ENCODE results near the gene KYAT1.

Gene KYAT1

DNA sequence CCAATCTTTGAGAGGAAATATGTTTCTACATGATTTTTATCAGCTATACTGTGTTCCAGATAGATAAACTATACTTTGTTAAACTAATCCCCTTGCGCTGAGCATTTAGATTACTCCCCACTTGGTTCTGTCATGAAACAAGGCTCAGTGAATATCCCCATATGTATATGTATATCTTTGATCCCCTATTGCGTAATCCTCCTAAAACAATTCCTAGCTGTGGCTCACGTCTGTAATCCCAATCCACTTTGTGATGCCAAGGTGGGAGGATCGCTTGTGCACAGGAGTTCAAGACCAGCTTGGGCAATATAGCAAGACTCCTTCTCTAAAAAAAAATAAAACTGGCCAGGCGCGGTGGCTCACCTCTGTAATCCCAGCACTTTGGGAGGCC is 41.7 kb upstream of the KYAT1 start:
- no CpG with 5 or more reads among the region's 6 CpGs for WGBS, 2 donors (ENCODE audit: extremely low coverage in 2 of 2, insufficient read length in 2 of 2, insufficient replicate concordance in 1 of 2)
- DNase-seq (ENCODE audit: low spot score): no peak

DNA sequence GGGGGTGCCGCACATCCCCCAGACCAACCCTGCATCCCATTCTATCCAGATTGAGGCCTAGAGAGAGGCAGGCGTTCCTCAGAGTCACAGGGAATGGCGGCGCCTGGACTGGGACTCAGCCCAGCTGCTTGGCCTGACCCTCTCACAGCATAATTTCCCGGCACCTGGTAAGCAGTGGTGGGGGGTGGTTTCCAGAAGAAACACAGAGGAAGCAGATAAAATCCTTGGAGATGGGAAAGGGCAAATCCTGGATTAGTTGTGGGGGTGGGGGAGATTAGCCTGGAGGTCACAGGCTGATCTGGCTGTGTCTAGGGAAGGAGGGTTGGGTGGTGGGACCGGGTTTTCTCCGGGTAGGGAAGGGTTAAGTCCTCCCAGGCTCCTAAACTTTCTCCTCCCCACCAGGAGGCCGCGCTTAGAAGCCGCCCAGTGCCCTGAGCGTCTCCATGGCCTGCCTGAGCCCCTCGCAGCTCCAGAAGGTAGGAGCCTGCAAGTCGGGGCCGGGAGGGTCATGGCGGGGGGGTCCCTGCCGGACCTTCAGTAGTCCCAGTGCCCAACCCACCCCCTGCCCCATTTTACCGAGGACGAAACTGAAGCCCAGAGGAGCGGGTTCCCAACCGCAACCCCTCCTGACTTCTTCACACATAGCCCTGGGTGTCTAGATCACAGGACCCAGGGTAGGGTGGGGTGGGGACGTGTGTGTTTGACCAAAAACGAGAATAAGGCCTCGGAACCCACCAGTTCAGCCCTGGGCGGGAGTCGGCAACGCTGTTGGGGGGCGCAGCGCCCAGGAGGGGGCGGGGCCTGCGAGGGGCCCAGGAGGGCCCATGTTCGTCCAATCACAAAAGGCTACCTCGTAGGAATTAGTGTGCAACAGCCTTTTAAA is 40.4 kb upstream of the KYAT1 start:
- peaks cover 9 to 19% of the 10 kb centered on the region in 2 donors for H3K36me3 ChIP-seq (replicated peaks in 1 of 2; ENCODE audit: control insufficient read depth in 2 of 2, insufficient read depth in 2 of 2, low read length in 2 of 2)
- H3K4me2 ChIP-seq (ENCODE audit: insufficient read depth, low read length, poor library complexity, severe bottlenecking): peak overlapping the region; percentile 71
- peak overlapping the region; percentile 86 for H3K18ac ChIP-seq (ENCODE audit: low read length)
- peak overlapping the region; percentile 76 for H2AK5ac ChIP-seq (ENCODE audit: low read depth, low read length)
- peak overlapping the region; percentile 65 for H3K23ac ChIP-seq (ENCODE audit: low read depth, low read length, poor library complexity)
- H3K79me1 ChIP-seq (ENCODE audit: low read depth, low read length): peaks cover 5% of the 10 kb centered on the region
- peak overlapping the region; percentile 96 for H2BK5ac ChIP-seq (ENCODE audit: low read length)
- peak overlapping the region; percentile 30 for H2BK15ac ChIP-seq (ENCODE audit: low read length)
- H3K9ac ChIP-seq (ENCODE audit: low read depth, low read length, poor library complexity): peak overlapping the region; percentile 81
- peaks cover 0 to 2% of the 10 kb centered on the region in 2 donors for H3K9me3 ChIP-seq (replicated peaks in 1 of 2; ENCODE audit: control insufficient read depth in 2 of 2, insufficient read depth in 1 of 2, low read depth in 1 of 2, low read length in 2 of 2)
- peak overlapping the region in 1 of 2 donors; percentile 77 for H3K4me3 ChIP-seq (ENCODE audit: low read length in 2 of 2)
- H4K8ac ChIP-seq (ENCODE audit: low read depth, low read length): peak overlapping the region; percentile 43
- no peak overlapping the region for H2BK120ac ChIP-seq (ENCODE audit: low read depth, low read length)
- DNase-seq (ENCODE audit: low spot score): peak; percentile 63
- H2AFZ ChIP-seq (ENCODE audit: low read length): peak overlapping the region; percentile 84
- no peak overlapping the region for H4K91ac ChIP-seq (ENCODE audit: low read depth, low read length, poor library complexity)
- peak overlapping the region; percentile 71 for H3K14ac ChIP-seq (ENCODE audit: low read length)
- H3K27me3 ChIP-seq (ENCODE audit: control insufficient read depth in 3 of 3, insufficient read depth in 3 of 3, low read depth in 1 of 3, low read length in 3 of 3): no peaks in the 10 kb centered on the region
- peaks cover 8 to 11% of the 10 kb centered on the region in 2 donors for H3K4me1 ChIP-seq (ENCODE audit: control insufficient read depth in 2 of 2, insufficient read depth in 1 of 2, low read depth in 1 of 2, low read length in 2 of 2)
- peak overlapping the region; percentile 75 for H2BK12ac ChIP-seq (ENCODE audit: low read length)
- no CpG with 5 or more reads among the region's 32 CpGs for WGBS, 2 donors (ENCODE audit: extremely low coverage in 2 of 2, insufficient read length in 2 of 2, insufficient replicate concordance in 1 of 2)
- H3K27ac ChIP-seq (replicated peaks; ENCODE audit: low read length): peak overlapping the region; percentile 77
- H3K4ac ChIP-seq (ENCODE audit: low read length): peak overlapping the region; percentile 93

More for the DNA sequence above, 41.7 kb upstream of the KYAT1 start:
- no peak overlapping the region for H2BK5ac ChIP-seq (ENCODE audit: low read length)
- H3K18ac ChIP-seq (ENCODE audit: low read length): no peak overlapping the region
- no peak overlapping the region for H2AFZ ChIP-seq (ENCODE audit: low read length)
- peaks cover 0 to 8% of the 10 kb centered on the region in 2 donors for H3K36me3 ChIP-seq (replicated peaks in 1 of 2; ENCODE audit: control insufficient read depth in 2 of 2, insufficient read depth in 2 of 2, low read length in 2 of 2)
- H4K8ac ChIP-seq (ENCODE audit: low read depth, low read length): no peak overlapping the region
- H2BK12ac ChIP-seq (ENCODE audit: low read length): no peak overlapping the region
- H3K27me3 ChIP-seq (ENCODE audit: control insufficient read depth in 3 of 3, insufficient read depth in 3 of 3, low read depth in 1 of 3, low read length in 3 of 3): no peaks in the 10 kb centered on the region
- H3K4me3 ChIP-seq (ENCODE audit: low read length in 2 of 2): no peak overlapping the region
- peak overlapping the region; percentile 14 for H2BK15ac ChIP-seq (ENCODE audit: low read length)
- no peak overlapping the region for H3K27ac ChIP-seq (replicated peaks; ENCODE audit: low read length)
- no peak overlapping the region for H3K4ac ChIP-seq (ENCODE audit: low read length)
- no peak overlapping the region for H4K91ac ChIP-seq (ENCODE audit: low read depth, low read length, poor library complexity)
- peaks cover 8 to 11% of the 10 kb centered on the region in 2 donors for H3K4me1 ChIP-seq (ENCODE audit: control insufficient read depth in 2 of 2, insufficient read depth in 1 of 2, low read depth in 1 of 2, low read length in 2 of 2)
- peaks cover 5% of the 10 kb centered on the region for H3K79me1 ChIP-seq (ENCODE audit: low read depth, low read length)
- H2AK5ac ChIP-seq (ENCODE audit: low read depth, low read length): no peak overlapping the region
- H3K9ac ChIP-seq (ENCODE audit: low read depth, low read length, poor library complexity): no peak overlapping the region
- no peak overlapping the region for H3K4me2 ChIP-seq (ENCODE audit: insufficient read depth, low read length, poor library complexity, severe bottlenecking)
- no peak overlapping the region for H3K23ac ChIP-seq (ENCODE audit: low read depth, low read length, poor library complexity)
- H3K14ac ChIP-seq (ENCODE audit: low read length): no peak overlapping the region
- H3K9me3 ChIP-seq (replicated peaks in 1 of 2; ENCODE audit: control insufficient read depth in 2 of 2, insufficient read depth in 1 of 2, low read depth in 1 of 2, low read length in 2 of 2): peaks cover 0 to 2% of the 10 kb centered on the region in 2 donors
- no peak overlapping the region for H2BK120ac ChIP-seq (ENCODE audit: low read depth, low read length)

DNA sequence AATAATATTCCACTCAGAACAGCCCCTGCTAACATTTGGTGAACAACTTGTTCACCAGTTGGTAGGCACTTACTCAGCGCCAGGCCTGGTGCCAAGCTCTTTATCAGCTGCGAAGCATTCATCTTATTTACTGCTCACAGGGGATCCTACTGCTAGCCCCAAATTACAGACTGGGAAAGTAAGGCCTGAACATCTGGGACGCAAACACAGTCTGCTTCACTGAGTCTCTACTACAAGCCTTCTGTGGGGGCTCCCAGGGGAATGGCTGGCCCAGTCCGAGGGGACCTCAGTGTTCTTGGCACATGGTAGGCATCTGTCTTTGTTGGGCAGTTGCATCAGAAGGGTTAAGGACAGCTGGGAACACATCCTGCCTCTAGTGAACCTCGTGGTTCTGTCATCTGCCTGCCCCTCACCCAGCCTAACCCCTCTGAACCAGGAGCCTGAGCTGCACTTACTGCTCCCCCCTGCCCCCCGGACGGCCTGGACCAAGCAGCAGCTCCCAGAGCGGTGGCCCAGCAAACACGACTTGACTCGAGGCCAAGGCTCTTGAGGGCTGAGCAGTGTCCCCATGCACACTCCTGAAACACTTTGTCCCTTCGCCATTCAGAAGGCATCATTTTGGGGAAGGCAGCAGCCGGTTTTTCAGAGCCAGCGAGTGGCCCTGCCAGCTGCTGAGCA is 38.8 kb upstream of the KYAT1 start, which contains the start of gene PHYHD1:
Gene PHYHD1 (plus strand): TSS at position 602 of the 678 bp plus-strand sequence. CDS start 1,342 bp downstream, outside the sequence.
- peak within 1 kb of the TSS; percentile 77 for H3K27ac ChIP-seq (replicated peaks; ENCODE audit: low read length)
- peak within 1 kb of the TSS; percentile 81 for H3K9ac ChIP-seq (ENCODE audit: low read depth, low read length, poor library complexity)
- peaks cover 21 to 35% of the 10 kb centered on the region in 2 donors for H3K36me3 ChIP-seq (replicated peaks in 1 of 2; ENCODE audit: control insufficient read depth in 2 of 2, insufficient read depth in 2 of 2, low read length in 2 of 2)
- H2BK5ac ChIP-seq (ENCODE audit: low read length): peak within 1 kb of the TSS; percentile 96
- peak within 1 kb of the TSS; percentile 86 for H3K18ac ChIP-seq (ENCODE audit: low read length)
- WGBS, 2 donors (ENCODE audit: extremely low coverage in 2 of 2, insufficient read length in 2 of 2, insufficient replicate concordance in 1 of 2): no CpG with 5 or more reads among the region's 13 CpGs
- peaks cover 10% of the 10 kb centered on the region for H3K79me1 ChIP-seq (ENCODE audit: low read depth, low read length)
- H3K4me3 ChIP-seq (ENCODE audit: low read length in 2 of 2): no peak within 1 kb of the TSS
- H3K14ac ChIP-seq (ENCODE audit: low read length): peak within 1 kb of the TSS; percentile 71
- peak within 1 kb of the TSS; percentile 99 for H2BK12ac ChIP-seq (ENCODE audit: low read length)
- H3K4ac ChIP-seq (ENCODE audit: low read length): peak within 1 kb of the TSS; percentile 93
- H2AK5ac ChIP-seq (ENCODE audit: low read depth, low read length): peak within 1 kb of the TSS; percentile 96
- peaks cover 0 to 2% of the 10 kb centered on the region in 2 donors for H3K9me3 ChIP-seq (replicated peaks in 1 of 2; ENCODE audit: control insufficient read depth in 2 of 2, insufficient read depth in 1 of 2, low read depth in 1 of 2, low read length in 2 of 2)
- H3K27me3 ChIP-seq (ENCODE audit: control insufficient read depth in 3 of 3, insufficient read depth in 3 of 3, low read depth in 1 of 3, low read length in 3 of 3): no peaks in the 10 kb centered on the region
- peak within 1 kb of the TSS; percentile 89 for H2BK15ac ChIP-seq (ENCODE audit: low read length)
- peak within 1 kb of the TSS; percentile 84 for H2AFZ ChIP-seq (ENCODE audit: low read length)
- peaks cover 8 to 11% of the 10 kb centered on the region in 2 donors for H3K4me1 ChIP-seq (ENCODE audit: control insufficient read depth in 2 of 2, insufficient read depth in 1 of 2, low read depth in 1 of 2, low read length in 2 of 2)
- H3K23ac ChIP-seq (ENCODE audit: low read depth, low read length, poor library complexity): no peak within 1 kb of the TSS
- no peak within 1 kb of the TSS for H4K8ac ChIP-seq (ENCODE audit: low read depth, low read length)
- no peak for DNase-seq (ENCODE audit: low spot score)
- H3K4me2 ChIP-seq (ENCODE audit: insufficient read depth, low read length, poor library complexity, severe bottlenecking): peak within 1 kb of the TSS; percentile 71
- peak within 1 kb of the TSS; percentile 72 for H2BK120ac ChIP-seq (ENCODE audit: low read depth, low read length)
- no peak within 1 kb of the TSS for H4K91ac ChIP-seq (ENCODE audit: low read depth, low read length, poor library complexity)
